Colonic mucosa (tissue), 4 donors: ENCODE data around the gene MLX. TPM values are rescaled to one million over a fixed set of nuclear protein-coding genes. Genes with fewer than 3 reads are reported as not detected.

Source experiments
- DNase-seq: peaks from one replicate; pipeline ENCODE4 v3.0.0-alpha.2; 2020
- H3K27ac ChIP-seq: fragments of 200-600 bp; one replicate; pipeline ENCODE4 v1.8.0; 2021
- H3K27me3 ChIP-seq: fragments of 200-600 bp; one replicate; pipeline ENCODE4 v1.8.0; 2021
- H3K36me3 ChIP-seq: fragments of 200-600 bp; one replicate; pipeline ENCODE4 v1.8.0; 2021
- H3K4me1 ChIP-seq: fragments of 200-600 bp; one replicate; pipeline ENCODE4 v1.8.0; 2021; ENCODE audit warnings: mild to moderate bottlenecking
- H3K4me3 ChIP-seq: fragments of 200-600 bp; one replicate; pipeline ENCODE4 v1.8.0; 2021
- H3K9ac ChIP-seq, 2 donors: one replicate each; pipeline ENCODE4 v1.7.0; 2013; ENCODE audit warnings: control low read depth in 2 of 2, low read depth in 2 of 2, low read length in 2 of 2
- H3K9me3 ChIP-seq: fragments of 200-600 bp; one replicate; pipeline ENCODE4 v1.8.0; 2021
- intact Hi-C: fragments of 100-400 bp; cut with DNase I; formaldehyde crosslinking; loops from one replicate; pipeline ENCODE4 v1.14.1; 2022
- total RNA-seq, 2 donors: library from RNA; stranded (reverse); fragmentation: NEBNext Ultra II Directional in 1 of 2; extraction: Animal tissue kit (Norgen Biotek cat#: 25700) in 1 of 2; gene quantifications; one replicate each; pipeline ENCODE4 v1.2.1, GENCODE V29; 2021
- TF ChIP-seq, protein P1 (sequence below): fragments of 200-600 bp; IDR thresholded peaks from one replicate; pipeline ENCODE4 v1.8.0; 2022; ENCODE audit warnings: antibody characterized with exemption, mild to moderate bottlenecking
- donor health status: healthy.
- donor health status: DM: no; HTN: no; CAD: no.
- donor health status: DM: no; HTN: no; CAD: no.

MLX gene
- total RNA-seq, 2 donors from 2014 or later = 79.6 to 83.0 TPM

DNA sequence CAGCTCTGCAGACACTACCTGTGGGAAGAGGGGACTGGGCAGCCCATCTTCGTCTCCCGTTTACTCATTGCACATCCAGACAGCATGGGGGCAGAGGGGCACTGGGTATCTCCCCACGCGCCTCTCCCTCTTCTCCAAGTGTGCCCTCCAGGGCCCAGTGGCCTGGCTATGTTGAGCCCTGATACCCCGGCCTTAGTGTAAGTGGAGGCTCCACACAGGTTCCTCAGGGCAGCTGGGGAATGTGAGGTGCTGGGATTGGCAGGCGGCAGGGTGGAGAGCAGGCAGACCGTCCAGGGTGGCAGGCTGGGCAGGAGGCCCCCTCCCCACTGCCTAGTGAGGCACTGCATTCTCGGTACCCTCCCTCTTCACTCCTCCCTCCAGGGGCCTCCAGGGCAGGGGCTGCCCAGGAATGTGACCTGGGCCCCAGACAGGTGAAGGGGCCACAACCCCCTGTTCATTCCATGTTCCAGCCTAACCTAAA, 44.1 kb upstream of the MLX start:
- intact Hi-C loops = loop anchor here (5.0 kb wide), 1 partner anchor 201 kb away; no protein-coding TSS in a partner anchor
- H3K36me3 ChIP-seq = no peaks in the 10 kb centered on the region
- TF ChIP-seq, protein P1, sequence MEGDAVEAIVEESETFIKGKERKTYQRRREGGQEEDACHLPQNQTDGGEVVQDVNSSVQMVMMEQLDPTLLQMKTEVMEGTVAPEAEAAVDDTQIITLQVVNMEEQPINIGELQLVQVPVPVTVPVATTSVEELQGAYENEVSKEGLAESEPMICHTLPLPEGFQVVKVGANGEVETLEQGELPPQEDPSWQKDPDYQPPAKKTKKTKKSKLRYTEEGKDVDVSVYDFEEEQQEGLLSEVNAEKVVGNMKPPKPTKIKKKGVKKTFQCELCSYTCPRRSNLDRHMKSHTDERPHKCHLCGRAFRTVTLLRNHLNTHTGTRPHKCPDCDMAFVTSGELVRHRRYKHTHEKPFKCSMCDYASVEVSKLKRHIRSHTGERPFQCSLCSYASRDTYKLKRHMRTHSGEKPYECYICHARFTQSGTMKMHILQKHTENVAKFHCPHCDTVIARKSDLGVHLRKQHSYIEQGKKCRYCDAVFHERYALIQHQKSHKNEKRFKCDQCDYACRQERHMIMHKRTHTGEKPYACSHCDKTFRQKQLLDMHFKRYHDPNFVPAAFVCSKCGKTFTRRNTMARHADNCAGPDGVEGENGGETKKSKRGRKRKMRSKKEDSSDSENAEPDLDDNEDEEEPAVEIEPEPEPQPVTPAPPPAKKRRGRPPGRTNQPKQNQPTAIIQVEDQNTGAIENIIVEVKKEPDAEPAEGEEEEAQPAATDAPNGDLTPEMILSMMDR = no peak
- no peak for DNase-seq
- no peak overlapping the region for H3K9ac ChIP-seq
- H3K9me3 ChIP-seq = no peaks in the 10 kb centered on the region
- no peaks in the 10 kb centered on the region for H3K27me3 ChIP-seq
- peaks cover 33% of the 10 kb centered on the region for H3K4me1 ChIP-seq
- H3K4me3 ChIP-seq = no peak overlapping the region
- peak overlapping the region; percentile 95 for H3K27ac ChIP-seq

DNA sequence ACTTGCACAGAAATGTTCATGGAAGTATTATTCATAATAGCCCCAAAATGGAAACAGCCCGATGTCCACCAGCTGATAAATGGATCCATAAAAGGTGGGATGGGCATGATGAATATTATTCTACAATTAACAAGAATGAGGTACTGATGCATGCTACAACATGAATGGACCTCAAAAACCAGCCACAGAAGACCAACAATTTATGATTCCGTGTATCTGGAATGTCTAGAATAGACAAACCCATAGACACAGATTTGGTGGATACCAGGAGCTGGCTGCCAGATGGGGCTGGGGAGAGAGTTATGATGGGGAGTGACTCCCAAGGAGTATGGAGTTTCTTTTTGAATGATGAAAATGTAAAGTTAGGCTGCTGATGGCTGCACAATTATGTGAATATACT, 41.7 kb upstream of the MLX start:
- Histone ChIP-seq H3K9ac (no peak overlapping the region), H3K4me3 (no peak overlapping the region), H3K27ac (no peak overlapping the region), H3K36me3 (no peaks in the 10 kb centered on the region), H3K27me3 (no peaks in the 10 kb centered on the region), H3K9me3 (no peaks in the 10 kb centered on the region), H3K4me1 (peaks cover 12% of the 10 kb centered on the region)
- intact Hi-C loops = no loop called here
- no peak for DNase-seq
- TF ChIP-seq, protein P1 = no peak

DNA sequence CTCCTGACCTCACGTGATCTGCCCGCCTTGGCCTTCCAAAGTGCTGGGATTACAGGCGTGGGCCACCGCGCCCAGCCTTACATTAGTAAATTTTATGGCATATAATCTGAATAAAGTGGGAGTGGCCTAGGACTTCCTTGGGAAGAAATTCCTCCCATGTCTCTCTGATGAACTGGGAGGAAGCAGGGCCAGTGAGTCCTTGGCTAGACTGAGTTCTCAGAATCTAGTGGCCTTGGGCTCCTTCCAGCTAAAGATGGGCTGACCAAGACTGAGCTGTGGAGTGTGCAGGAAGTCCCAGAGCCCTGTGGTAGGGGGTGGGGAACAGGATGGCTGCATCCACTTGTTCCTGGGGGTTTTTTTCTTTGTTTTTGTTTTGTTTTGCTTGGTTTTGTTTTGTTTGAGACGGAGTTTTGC, 40.9 kb upstream of the MLX start:
- H3K9me3 ChIP-seq = no peaks in the 10 kb centered on the region
- no peaks in the 10 kb centered on the region for H3K36me3 ChIP-seq
- peaks cover 7% of the 10 kb centered on the region for H3K4me1 ChIP-seq
- H3K27ac ChIP-seq = peak overlapping the region; percentile 49
- H3K4me3 ChIP-seq = no peak overlapping the region
- intact Hi-C loops = no loop called here
- no peaks in the 10 kb centered on the region for H3K27me3 ChIP-seq
- TF ChIP-seq, protein P1 = no peak
- no peak overlapping the region for H3K9ac ChIP-seq
- DNase-seq = peak; percentile 60

DNA sequence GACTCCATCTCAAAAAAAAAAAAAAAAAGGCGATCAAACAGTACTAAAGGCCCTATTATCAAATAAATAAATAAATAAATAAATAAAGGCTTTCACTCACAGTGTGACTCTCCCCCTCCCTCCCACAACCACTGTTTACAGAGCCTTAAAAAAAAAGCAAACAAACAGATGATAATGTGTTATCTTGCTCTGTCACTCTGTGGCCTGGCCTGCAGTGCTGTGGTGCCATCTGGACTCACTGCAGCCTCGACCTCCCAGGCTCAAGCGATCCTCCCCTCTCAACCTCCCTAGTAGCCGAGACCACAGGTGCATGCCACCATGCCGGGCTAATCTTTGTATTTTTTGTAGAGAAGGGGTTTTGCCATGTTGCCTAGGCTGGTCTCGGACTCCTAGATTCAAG, 39.0 kb upstream of the MLX start:
- intact Hi-C loops = no loop called here
- H3K4me3 ChIP-seq = no peak overlapping the region
- no peak overlapping the region for H3K9ac ChIP-seq
- H3K9me3 ChIP-seq = no peaks in the 10 kb centered on the region
- H3K36me3 ChIP-seq = no peaks in the 10 kb centered on the region
- no peaks in the 10 kb centered on the region for H3K4me1 ChIP-seq
- no peaks in the 10 kb centered on the region for H3K27me3 ChIP-seq
- no peak overlapping the region for H3K27ac ChIP-seq
- TF ChIP-seq, protein P1 = no peak
- DNase-seq = no peak

DNA sequence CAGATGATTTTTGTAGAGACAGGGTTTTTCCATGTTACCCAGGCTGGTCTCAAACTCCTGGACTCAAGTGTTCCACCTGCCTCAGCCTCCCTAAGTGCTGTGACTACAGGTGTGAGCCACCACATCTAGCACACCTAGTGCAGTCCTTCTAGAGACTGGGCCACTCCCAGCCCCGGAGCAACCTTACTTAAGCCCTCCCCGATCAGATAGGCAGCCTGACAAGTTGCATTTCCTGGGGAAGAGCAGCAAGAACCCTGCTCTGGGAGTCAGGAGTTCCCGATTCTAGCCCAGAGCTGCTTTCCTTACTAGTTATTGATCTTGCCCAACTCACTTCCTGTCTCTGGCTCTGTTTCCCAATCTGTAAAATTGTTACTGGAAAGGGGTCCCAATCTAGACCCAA, 37.8 kb upstream of the MLX start:
- DNase-seq = no peak
- H3K4me3 ChIP-seq = no peak overlapping the region
- H3K27me3 ChIP-seq = no peaks in the 10 kb centered on the region
- H3K27ac ChIP-seq = no peak overlapping the region
- TF ChIP-seq, protein P1 = no peak
- H3K9me3 ChIP-seq = no peaks in the 10 kb centered on the region
- no peaks in the 10 kb centered on the region for H3K4me1 ChIP-seq
- intact Hi-C loops = no loop called here
- H3K36me3 ChIP-seq = no peaks in the 10 kb centered on the region
- no peak overlapping the region for H3K9ac ChIP-seq
